Inflammatory macrophage treated with lipopolysaccharide for 4 hours (primary cell): ENCODE results near the gene DLX6.

ENCODE experiments used
- DNase-seq: peaks from one replicate; pipeline ENCODE4 v3.0.0-alpha.2; 2020

DLX6 gene

GRCh38 chr7:97011536-97012364, 6.4 kb downstream of the DLX6 start:
- DNase-seq = no peak

- no peak for DNase-seq
Measured at GRCh38 chr7:97012365-97013133, 7.2 kb downstream of the DLX6 start.

GRCh38 chr7:97013134-97013844, 7.9 kb downstream of the DLX6 start:
- no peak for DNase-seq

- no peak for DNase-seq
Measured at GRCh38 chr7:97013845-97014134, 8.4 kb downstream of the DLX6 start.

- DNase-seq = no peak
Measured at GRCh38 chr7:97014145-97014750, 8.9 kb downstream of the DLX6 start.

- no peak for DNase-seq
Measured at GRCh38 chr7:97015279-97015678, 9.9 kb downstream of the DLX6 start.

GRCh38 chr7:97015756-97016380, 10.5 kb downstream of the DLX6 start:
- no peak for DNase-seq

- no peak for DNase-seq
Measured at GRCh38 chr7:97016381-97017191, 11.2 kb downstream of the DLX6 start.

GRCh38 chr7:97017192-97018125, 12.1 kb downstream of the DLX6 start:
- no peak for DNase-seq

- DNase-seq = no peak
Measured at GRCh38 chr7:97018126-97018601, 12.8 kb downstream of the DLX6 start.

- no peak for DNase-seq
Measured at GRCh38 chr7:97018791-97019531, 13.6 kb downstream of the DLX6 start.

- DNase-seq = no peak
Measured at GRCh38 chr7:97019710-97020225, 14.4 kb downstream of the DLX6 start.

- no peak for DNase-seq
Measured at GRCh38 chr7:97020601-97020995, 15.2 kb downstream of the DLX6 start.

GRCh38 chr7:97020996-97021746, 15.8 kb downstream of the DLX6 start:
- DNase-seq = no peak

GRCh38 chr7:97021747-97022490, 16.6 kb downstream of the DLX6 start:
- DNase-seq = no peak

- no peak for DNase-seq
Measured at GRCh38 chr7:97022491-97023306, 17.3 kb downstream of the DLX6 start.
